ENCODE measurements around the gene SH3GL1. TPM values are rescaled to one million over a fixed set of nuclear protein-coding genes. Genes with fewer than 3 reads are reported as not detected.

The SH3GL1 gene
- total RNA-seq, 2 donors from 2014 or later = 35.4 to 54.7 TPM

DNA sequence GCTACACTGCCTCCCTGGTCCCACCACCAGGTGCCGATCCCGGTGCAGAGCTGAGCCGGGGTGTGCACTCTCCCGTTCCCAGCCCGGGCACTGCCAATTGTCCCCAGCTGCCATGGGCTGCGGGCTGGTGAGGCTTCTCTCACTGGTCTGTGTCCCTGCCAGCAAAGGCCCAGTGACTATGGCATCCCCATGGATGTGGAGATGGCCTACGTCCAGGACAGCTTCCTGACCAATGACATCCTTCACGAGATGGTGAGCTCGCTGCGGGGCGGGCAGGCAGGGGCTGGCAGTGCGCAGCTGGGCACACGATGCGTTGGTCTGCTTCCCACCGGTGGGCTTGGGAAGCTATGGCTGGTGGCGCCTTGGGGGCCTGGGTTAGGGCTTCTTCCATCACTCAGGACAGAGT, 42.4 kb downstream of the SH3GL1 start:
- Histone ChIP-seq H3K9me3 (no peaks in the 10 kb centered on the region), H3K36me3 (peaks cover 0 to 17% of the 10 kb centered on the region in 2 donors), H3K4me3 (no peak overlapping the region), H3K4me1 (replicated peaks) (no peaks in the 10 kb centered on the region), H3K27ac (no peak overlapping the region), H3K27me3 (replicated peaks; ENCODE audit: insufficient read depth) (no peaks in the 10 kb centered on the region)
- 85% methylated on average over 16 of the region's 16 CpGs for WGBS
- intact Hi-C loops (cut with DNase I) = no loop called here
- no peak for TF ChIP-seq POLR2AphosphoS5 (IDR thresholded peaks at IDR 0.05)
- TF ChIP-seq CTCF (IDR thresholded peaks at IDR 0.05) = no peak
- TF ChIP-seq POLR2A (IDR thresholded peaks at IDR 0.05) = no peak
- no peak for DNase-seq (ENCODE audit: low spot score)

DNA sequence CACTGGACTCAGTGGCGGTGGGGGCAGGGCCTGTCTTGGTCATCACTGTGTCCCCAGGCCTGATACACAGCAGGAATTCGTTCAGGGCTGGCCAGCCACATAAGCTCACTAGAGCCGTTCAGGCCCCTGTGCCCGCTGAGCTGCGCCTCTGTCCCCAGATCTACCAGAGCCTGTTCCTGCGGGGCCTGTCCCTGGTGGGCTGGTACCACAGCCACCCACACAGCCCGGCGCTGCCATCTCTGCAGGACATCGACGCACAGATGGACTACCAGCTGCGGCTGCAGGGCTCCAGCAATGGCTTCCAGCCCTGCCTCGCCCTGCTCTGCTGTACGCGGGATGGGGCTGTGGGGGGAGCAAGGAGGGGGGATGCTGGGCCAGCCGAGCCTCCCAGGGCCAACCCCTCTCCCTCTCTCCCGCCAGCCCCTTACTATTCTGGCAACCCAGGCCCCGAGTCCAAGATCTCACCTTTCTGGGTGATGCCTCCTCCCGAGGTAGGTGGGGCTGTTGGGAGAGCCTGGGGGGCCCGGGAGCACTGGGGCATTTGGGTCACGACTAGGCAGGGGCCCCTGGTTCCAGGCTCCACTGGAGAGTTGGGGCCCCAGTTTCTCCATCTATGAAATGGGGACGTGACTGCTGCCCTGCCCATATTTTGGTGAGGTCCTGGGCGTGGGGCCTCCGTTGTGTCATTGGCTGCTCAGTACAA, 43.1 kb downstream of the SH3GL1 start:
- H3K4me1 ChIP-seq (replicated peaks) = no peaks in the 10 kb centered on the region
- H3K27ac ChIP-seq = no peak overlapping the region
- TF ChIP-seq CTCF (IDR thresholded peaks at IDR 0.05) (no peak), POLR2AphosphoS5 (IDR thresholded peaks at IDR 0.05) (no peak), POLR2A (IDR thresholded peaks at IDR 0.05) (no peak)
- DNase-seq (ENCODE audit: low spot score) = no peak
- H3K27me3 ChIP-seq (replicated peaks; ENCODE audit: insufficient read depth) = no peaks in the 10 kb centered on the region
- intact Hi-C loops (cut with DNase I) = no loop called here
- 63% methylated on average over 13 of the region's 23 CpGs for WGBS
- no peak overlapping the region for H3K4me3 ChIP-seq
- no peaks in the 10 kb centered on the region for H3K9me3 ChIP-seq
- H3K36me3 ChIP-seq = peaks cover 0 to 10% of the 10 kb centered on the region in 2 donors

DNA sequence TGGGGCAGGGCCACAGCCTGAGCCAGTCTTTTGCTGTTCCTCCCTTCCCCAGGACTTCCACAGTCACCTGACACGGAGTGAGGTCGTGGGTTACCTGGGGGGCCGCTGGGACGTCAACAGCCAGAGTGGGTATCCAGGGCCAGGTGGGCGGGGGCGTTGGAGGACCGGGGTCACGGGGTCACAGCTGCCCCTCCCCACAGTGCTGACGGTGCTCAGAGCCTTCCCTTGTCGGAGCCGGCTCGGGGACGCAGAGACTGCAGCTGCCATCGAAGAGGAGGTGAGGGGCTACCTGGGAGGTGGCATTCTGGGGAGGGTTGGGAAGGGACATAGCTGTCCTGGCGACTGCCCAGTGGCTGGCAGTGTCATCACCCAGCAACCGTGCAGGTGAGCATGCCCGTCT, 45.5 kb downstream of the SH3GL1 start:
- WGBS = 86% methylated on average over 13 of the region's 17 CpGs
- Histone ChIP-seq H3K4me3 (no peak overlapping the region), H3K36me3 (no peaks in the 10 kb centered on the region), H3K4me1 (replicated peaks) (no peaks in the 10 kb centered on the region), H3K9me3 (no peaks in the 10 kb centered on the region), H3K27me3 (replicated peaks; ENCODE audit: insufficient read depth) (no peaks in the 10 kb centered on the region), H3K27ac (no peak overlapping the region)
- no peak for DNase-seq (ENCODE audit: low spot score)
- intact Hi-C loops (cut with DNase I) = loop anchor here (5.0 kb wide), 1 partner anchor 88 kb away; no protein-coding TSS in a partner anchor
- TF ChIP-seq CTCF (IDR thresholded peaks at IDR 0.05) (no peak), POLR2AphosphoS5 (IDR thresholded peaks at IDR 0.05) (no peak), POLR2A (IDR thresholded peaks at IDR 0.05) (no peak)

DNA sequence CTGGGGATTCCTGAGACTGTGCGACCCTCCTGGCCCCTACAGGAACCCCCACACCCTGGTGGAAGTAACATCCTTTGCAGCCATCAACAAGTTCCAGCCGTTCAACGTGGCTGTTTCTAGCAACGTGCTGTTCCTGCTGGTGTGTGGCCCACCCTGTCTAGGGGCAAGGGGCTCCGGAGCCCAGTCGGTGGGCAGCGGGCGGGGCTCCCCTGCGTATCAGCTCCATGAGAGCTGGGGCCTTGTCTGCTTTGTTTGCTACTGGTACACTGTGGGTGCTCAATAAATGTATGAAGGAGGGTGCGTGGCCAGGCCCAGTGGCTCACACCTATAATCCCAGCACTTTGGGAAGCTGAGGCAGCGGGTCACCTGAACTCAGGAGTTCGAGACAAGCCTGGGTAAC, 46.1 kb downstream of the SH3GL1 start:
- no peak for DNase-seq (ENCODE audit: low spot score)
- intact Hi-C loops (cut with DNase I) = loop anchor here (5.0 kb wide), 1 partner anchor 87 kb away; no protein-coding TSS in a partner anchor
- Histone ChIP-seq H3K4me3 (no peak overlapping the region), H3K36me3 (no peaks in the 10 kb centered on the region), H3K4me1 (replicated peaks) (no peaks in the 10 kb centered on the region), H3K27ac (no peak overlapping the region), H3K9me3 (no peaks in the 10 kb centered on the region), H3K27me3 (replicated peaks; ENCODE audit: insufficient read depth) (no peaks in the 10 kb centered on the region)
- no peak for TF ChIP-seq POLR2AphosphoS5 (IDR thresholded peaks at IDR 0.05)
- TF ChIP-seq POLR2A (IDR thresholded peaks at IDR 0.05) = no peak
- no peak for TF ChIP-seq CTCF (IDR thresholded peaks at IDR 0.05)
- 81% methylated on average over 12 of the region's 12 CpGs for WGBS

DNA sequence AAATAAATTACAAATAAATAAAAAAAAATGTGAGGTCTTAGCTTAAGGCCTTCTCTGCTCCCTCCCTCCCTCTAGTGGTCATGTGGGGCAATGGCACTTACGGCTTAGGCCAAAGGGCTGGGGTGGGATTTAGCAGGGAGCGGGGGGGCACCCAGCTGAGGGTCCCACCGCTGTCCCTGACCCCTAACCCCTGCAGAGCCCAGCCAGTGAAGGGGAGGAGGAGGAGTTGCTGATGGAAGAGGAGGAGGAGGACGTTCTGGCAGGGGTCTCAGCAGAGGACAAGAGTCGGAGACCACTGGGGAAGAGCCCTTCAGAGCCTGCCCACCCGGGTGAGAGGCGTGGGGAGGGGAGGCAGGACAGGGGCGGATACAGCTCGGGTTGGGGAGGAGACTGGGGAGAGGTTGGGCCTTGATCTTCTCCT, 47.6 kb downstream of the SH3GL1 start:
- intact Hi-C loops (cut with DNase I) = loop anchor here (5.0 kb wide), 1 partner anchor 85 kb away; no protein-coding TSS in a partner anchor
- Histone ChIP-seq H3K4me3 (no peak overlapping the region), H3K27ac (no peak overlapping the region), H3K9me3 (no peaks in the 10 kb centered on the region), H3K36me3 (no peaks in the 10 kb centered on the region), H3K4me1 (replicated peaks) (no peaks in the 10 kb centered on the region), H3K27me3 (replicated peaks; ENCODE audit: insufficient read depth) (no peaks in the 10 kb centered on the region)
- DNase-seq (ENCODE audit: low spot score) = no peak
- WGBS = 38% methylated on average over 9 of the region's 9 CpGs
- TF ChIP-seq POLR2A (IDR thresholded peaks at IDR 0.05) = no peak
- TF ChIP-seq CTCF (IDR thresholded peaks at IDR 0.05) = peak; percentile 65 to 85 (median 71)

Measured in prostate gland (tissue), 2 donors.